Measurements from ENCODE around the gene INPP5D. TPM values are rescaled to one million over a fixed set of nuclear protein-coding genes. Genes with fewer than 3 reads are reported as not detected.

Gene INPP5D
- polyA plus RNA-seq, 1 of the 3 experiments (the other 2 are of a cell fraction), result 1.3 TPM

GRCh38 chr2:233147829-233148167 is 87.7 kb downstream of the INPP5D start:
- Histone ChIP-seq H3K27me3 (ENCODE audit: insufficient read depth) (no peaks in the 10 kb centered on the region), H3K79me2 (ENCODE audit: insufficient read depth) (no peaks in the 10 kb centered on the region), H3K36me3 (replicated peaks in 1 of 2; ENCODE audit: control insufficient read depth in 1 of 2, insufficient read depth in 2 of 2, low read length in 1 of 2) (no peaks in the 10 kb centered on the region), H4K20me1 (ENCODE audit: insufficient read depth) (no peaks in the 10 kb centered on the region), H2AFZ (ENCODE audit: low read depth) (no peak overlapping the region), H3F3A (replicated peaks; ENCODE audit: insufficient read depth) (no peaks in the 10 kb centered on the region), H3K9me2 (no peaks in the 10 kb centered on the region), H3K4me3 (ENCODE audit: low read depth in 2 of 2, low read length in 1 of 2) (no peak overlapping the region), H3K9me3 (no peaks in the 10 kb centered on the region), H3K4me1 (ENCODE audit: control insufficient read depth in 1 of 2, insufficient read depth in 2 of 2, low read depth in 1 of 2, low read length in 1 of 2) (peaks cover 0 to 3% of the 10 kb centered on the region in 2 experiments; a peak in 1 of 4 replicates), H3K9ac (no peak overlapping the region), H3K4me2 (no peak overlapping the region), H3K27ac (ENCODE audit: low read depth in 2 of 2, low read length in 1 of 2) (no peak overlapping the region)
- no CpG with 5 or more reads among the region's 1 CpG for WGBS (ENCODE audit: low lambda C conversion rate)
- POLR2A ChIA-PET, result no interaction called here
- no peak for TF ChIP-seq GATA2 (CRISPR knock-in tag; IDR thresholded peaks at IDR 0.05)
- no peak for TF ChIP-seq CTCF (IDR thresholded peaks at IDR 0.05)
- no peak for TF ChIP-seq GABPA (IDR thresholded peaks at IDR 0.05; ENCODE audit: low read depth)
- no peak for TF ChIP-seq IRF3 (IDR thresholded peaks at IDR 0.05; ENCODE audit: low read depth, low read length)
- no peak for TF ChIP-seq JUND (IDR thresholded peaks at IDR 0.05)
- no peak for TF ChIP-seq FOSL2 (IDR thresholded peaks at IDR 0.05; ENCODE audit: borderline replicate concordance, low read depth)
- TF ChIP-seq, protein P1, sequence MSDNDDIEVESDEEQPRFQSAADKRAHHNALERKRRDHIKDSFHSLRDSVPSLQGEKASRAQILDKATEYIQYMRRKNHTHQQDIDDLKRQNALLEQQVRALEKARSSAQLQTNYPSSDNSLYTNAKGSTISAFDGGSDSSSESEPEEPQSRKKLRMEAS (IDR thresholded peaks at IDR 0.05; ENCODE audit: low read depth), result no peak
- no peak for TF ChIP-seq CHD2 (IDR thresholded peaks at IDR 0.05; ENCODE audit: low read length, partially characterized antibody)
- no peak for TF ChIP-seq RFX5 (IDR thresholded peaks at IDR 0.05; ENCODE audit: low read length)
- no peak for TF ChIP-seq MEF2A (IDR thresholded peaks at IDR 0.05; ENCODE audit: borderline replicate concordance, low read depth)
- no peak for TF ChIP-seq YY1 (IDR thresholded peaks at IDR 0.05; ENCODE audit: low read depth)
- TF ChIP-seq TCF12 (IDR thresholded peaks at IDR 0.05), result no peak
- TF ChIP-seq, protein P2, sequence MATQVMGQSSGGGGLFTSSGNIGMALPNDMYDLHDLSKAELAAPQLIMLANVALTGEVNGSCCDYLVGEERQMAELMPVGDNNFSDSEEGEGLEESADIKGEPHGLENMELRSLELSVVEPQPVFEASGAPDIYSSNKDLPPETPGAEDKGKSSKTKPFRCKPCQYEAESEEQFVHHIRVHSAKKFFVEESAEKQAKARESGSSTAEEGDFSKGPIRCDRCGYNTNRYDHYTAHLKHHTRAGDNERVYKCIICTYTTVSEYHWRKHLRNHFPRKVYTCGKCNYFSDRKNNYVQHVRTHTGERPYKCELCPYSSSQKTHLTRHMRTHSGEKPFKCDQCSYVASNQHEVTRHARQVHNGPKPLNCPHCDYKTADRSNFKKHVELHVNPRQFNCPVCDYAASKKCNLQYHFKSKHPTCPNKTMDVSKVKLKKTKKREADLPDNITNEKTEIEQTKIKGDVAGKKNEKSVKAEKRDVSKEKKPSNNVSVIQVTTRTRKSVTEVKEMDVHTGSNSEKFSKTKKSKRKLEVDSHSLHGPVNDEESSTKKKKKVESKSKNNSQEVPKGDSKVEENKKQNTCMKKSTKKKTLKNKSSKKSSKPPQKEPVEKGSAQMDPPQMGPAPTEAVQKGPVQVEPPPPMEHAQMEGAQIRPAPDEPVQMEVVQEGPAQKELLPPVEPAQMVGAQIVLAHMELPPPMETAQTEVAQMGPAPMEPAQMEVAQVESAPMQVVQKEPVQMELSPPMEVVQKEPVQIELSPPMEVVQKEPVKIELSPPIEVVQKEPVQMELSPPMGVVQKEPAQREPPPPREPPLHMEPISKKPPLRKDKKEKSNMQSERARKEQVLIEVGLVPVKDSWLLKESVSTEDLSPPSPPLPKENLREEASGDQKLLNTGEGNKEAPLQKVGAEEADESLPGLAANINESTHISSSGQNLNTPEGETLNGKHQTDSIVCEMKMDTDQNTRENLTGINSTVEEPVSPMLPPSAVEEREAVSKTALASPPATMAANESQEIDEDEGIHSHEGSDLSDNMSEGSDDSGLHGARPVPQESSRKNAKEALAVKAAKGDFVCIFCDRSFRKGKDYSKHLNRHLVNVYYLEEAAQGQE (IDR thresholded peaks at IDR 0.05; ENCODE audit: low read depth, low read length), result no peak
- TF ChIP-seq TAF1 (IDR thresholded peaks at IDR 0.05; ENCODE audit: borderline replicate concordance, low read depth, low read length), result no peak
- no peak for TF ChIP-seq RXRA (IDR thresholded peaks at IDR 0.05; ENCODE audit: borderline replicate concordance, low read depth)
- TF ChIP-seq FOXM1 (IDR thresholded peaks at IDR 0.05; ENCODE audit: low read depth), result no peak
- TF ChIP-seq MXI1 (IDR thresholded peaks at IDR 0.05; ENCODE audit: low read depth, low read length), result no peak
- TF ChIP-seq ELF1 (IDR thresholded peaks at IDR 0.05), result no peak
- no peak for TF ChIP-seq FOXJ3 (CRISPR knock-in tag; IDR thresholded peaks at IDR 0.05)
- no peak for DNase-seq
- CTCF ChIA-PET, result no interaction called here
